GM21723 (cell line): ENCODE data around the gene SP140L.
"Not testable (repeated sequence)": the region's sequence is repeated elsewhere in the genome, so short reads cannot be mapped to it uniquely, and the experiment has no call there.

Experiments used
- ATAC-seq: cut with Tn5 transposase; IDR thresholded peaks from one replicate; pipeline ENCODE4 v1.9.1; 2021; ENCODE audit warnings: mild to moderate bottlenecking, moderate library complexity; ENCODE audit not compliant: unreplicated experiment

The SP140L gene

GRCh38 chr2:230323385-230324106, 3.4 kb upstream of the SP140L start:
- ATAC-seq = no peak

- no peak for ATAC-seq
Observed at GRCh38 chr2:230324503-230324902, 2.5 kb upstream of the SP140L start.

GRCh38 chr2:230325316-230326243, 1.4 kb upstream of the SP140L start:
- ATAC-seq = no peak

- ATAC-seq = peak; percentile 69
Observed at GRCh38 chr2:230327418-230328154, 593 bp downstream of the SP140L start.

GRCh38 chr2:230328155-230328458, 1.1 kb downstream of the SP140L start:
- no peak for ATAC-seq

- no peak for ATAC-seq
Observed at GRCh38 chr2:230329946-230330605, 3.1 kb downstream of the SP140L start.

- no peak for ATAC-seq
Observed at GRCh38 chr2:230330725-230331124, 3.7 kb downstream of the SP140L start.

GRCh38 chr2:230335461-230335863, 8.5 kb downstream of the SP140L start:
- no peak for ATAC-seq

- no peak for ATAC-seq
Observed at GRCh38 chr2:230335864-230336506, 9.0 kb downstream of the SP140L start.

- not testable (repeated sequence) for ATAC-seq
Observed at GRCh38 chr2:230341936-230342528, 15.0 kb downstream of the SP140L start.

GRCh38 chr2:230343041-230343624, 16.1 kb downstream of the SP140L start:
- ATAC-seq = not testable (repeated sequence)

- ATAC-seq = no peak
Observed at GRCh38 chr2:230343747-230344146, 16.8 kb downstream of the SP140L start.

- no peak for ATAC-seq
Observed at GRCh38 chr2:230346465-230346864, 19.5 kb downstream of the SP140L start.

- no peak for ATAC-seq
Observed at GRCh38 chr2:230346921-230347533, 20.0 kb downstream of the SP140L start.

GRCh38 chr2:230347659-230348305, 20.8 kb downstream of the SP140L start:
- ATAC-seq = peak; percentile 57

- ATAC-seq = no peak
Observed at GRCh38 chr2:230348787-230349186, 21.8 kb downstream of the SP140L start.

GRCh38 chr2:230356084-230356483, 29.1 kb downstream of the SP140L start:
- no peak for ATAC-seq

GRCh38 chr2:230358305-230358704, 31.3 kb downstream of the SP140L start:
- ATAC-seq = no peak

GRCh38 chr2:230360028-230360427, 33.0 kb downstream of the SP140L start:
- ATAC-seq = no peak
